Ammon's horn (tissue), 1 donor: ENCODE data around the gene TEX2.
"Not testable (repeated sequence)": the region's sequence is repeated elsewhere in the genome, so short reads cannot be mapped to it uniquely, and the experiment has no call there.

ENCODE experiments used
- DNase-seq: peaks from one replicate; pipeline ENCODE4 v3.0.0-alpha.2; 2016; ENCODE audit warnings: low spot score

Gene TEX2

GRCh38 chr17:64240261-64240740 is 22.8 kb downstream of the TEX2 start:
- no peak for DNase-seq

- not testable (repeated sequence) for DNase-seq
Measured at GRCh38 chr17:64238449-64238848, 24.6 kb downstream of the TEX2 start.

- no peak for DNase-seq
Measured at GRCh38 chr17:64236827-64237403, 26.1 kb downstream of the TEX2 start.

DNA sequence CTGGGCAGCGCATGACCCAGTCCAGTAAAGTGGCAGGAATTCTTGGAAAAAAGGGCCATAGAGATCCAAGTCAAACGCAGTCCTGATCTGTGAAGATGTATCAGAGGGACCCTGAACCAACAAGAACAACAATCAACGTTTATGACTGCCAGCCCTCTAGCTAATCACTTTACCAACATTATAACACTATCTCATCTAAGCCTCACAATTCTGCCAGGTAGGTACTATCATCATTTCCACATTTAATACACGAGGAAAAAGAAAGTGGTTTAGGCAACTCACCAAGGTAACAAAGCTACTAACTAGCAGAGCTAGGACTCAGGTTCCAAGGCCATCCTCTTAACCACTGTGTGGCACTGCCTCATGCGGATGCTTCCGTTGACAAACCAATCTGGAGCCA is 28.1 kb downstream of the TEX2 start:
- DNase-seq, result no peak

DNA sequence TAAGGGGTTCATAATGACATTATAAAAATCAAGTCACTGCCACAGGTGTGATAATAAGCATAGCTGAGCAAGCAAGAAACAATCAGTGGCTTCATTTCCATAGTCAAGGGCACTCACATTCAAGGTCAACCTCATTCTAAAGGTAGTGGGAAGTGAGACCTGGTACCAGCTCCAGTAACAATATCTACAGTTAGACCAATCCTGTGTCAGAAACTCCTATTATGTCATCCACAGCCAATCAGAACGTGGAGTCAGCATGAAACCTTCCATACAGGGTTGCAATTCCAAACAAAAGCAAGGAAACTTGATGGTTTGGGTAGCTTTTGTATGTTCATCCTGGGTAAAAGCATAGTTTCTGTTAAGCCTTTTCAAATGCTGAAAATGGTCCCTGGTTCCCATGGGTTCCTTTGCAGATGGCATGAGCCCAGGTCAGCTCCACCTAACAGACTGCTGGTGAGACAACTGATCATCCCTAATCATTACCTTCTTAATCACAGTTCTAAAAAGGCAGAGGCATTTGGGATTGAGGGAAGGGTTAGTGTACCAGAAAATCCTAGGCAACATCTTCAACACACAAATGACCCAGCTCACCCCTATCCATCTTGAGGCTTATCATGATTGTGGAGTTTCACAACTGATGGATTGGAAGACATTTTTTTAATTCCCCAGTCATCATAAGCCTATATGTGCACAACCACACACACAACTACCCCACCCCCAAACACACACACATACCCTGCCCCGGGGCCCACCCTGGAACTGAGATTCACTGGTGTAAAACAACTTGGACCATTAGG is 30.4 kb downstream of the TEX2 start:
- no peak for DNase-seq

- DNase-seq, result no peak
Measured at GRCh38 chr17:64231567-64232141, 31.4 kb downstream of the TEX2 start.

DNA sequence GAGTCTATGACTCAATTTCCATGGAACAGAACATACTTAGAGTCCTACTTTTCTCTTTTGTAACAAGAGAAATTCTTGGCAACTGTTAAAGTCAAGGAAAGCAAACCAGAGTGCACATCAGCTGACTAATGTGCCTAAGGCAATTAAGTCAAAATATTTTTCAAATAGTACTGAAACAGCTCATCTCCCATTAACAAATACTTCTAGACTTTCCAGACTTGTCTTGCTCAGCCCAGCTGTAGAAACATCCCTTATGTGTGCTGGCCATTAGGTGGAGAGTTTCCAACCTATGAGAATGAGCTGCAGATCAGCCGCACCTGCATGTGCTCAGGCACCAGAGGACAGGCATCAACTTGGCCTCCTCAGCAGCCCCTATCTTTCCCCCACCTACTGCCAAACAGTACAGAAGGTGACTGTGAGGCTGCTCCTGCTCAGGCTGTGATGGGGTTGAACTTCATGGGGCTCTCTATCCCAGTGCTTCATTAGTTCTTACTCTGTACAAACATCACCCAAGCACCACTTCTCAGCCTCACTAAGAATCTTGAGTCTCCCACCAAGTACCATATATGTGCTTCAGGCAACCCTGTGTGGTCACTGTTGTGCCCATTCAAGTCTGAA is 32.2 kb downstream of the TEX2 start:
- no peak for DNase-seq

DNA sequence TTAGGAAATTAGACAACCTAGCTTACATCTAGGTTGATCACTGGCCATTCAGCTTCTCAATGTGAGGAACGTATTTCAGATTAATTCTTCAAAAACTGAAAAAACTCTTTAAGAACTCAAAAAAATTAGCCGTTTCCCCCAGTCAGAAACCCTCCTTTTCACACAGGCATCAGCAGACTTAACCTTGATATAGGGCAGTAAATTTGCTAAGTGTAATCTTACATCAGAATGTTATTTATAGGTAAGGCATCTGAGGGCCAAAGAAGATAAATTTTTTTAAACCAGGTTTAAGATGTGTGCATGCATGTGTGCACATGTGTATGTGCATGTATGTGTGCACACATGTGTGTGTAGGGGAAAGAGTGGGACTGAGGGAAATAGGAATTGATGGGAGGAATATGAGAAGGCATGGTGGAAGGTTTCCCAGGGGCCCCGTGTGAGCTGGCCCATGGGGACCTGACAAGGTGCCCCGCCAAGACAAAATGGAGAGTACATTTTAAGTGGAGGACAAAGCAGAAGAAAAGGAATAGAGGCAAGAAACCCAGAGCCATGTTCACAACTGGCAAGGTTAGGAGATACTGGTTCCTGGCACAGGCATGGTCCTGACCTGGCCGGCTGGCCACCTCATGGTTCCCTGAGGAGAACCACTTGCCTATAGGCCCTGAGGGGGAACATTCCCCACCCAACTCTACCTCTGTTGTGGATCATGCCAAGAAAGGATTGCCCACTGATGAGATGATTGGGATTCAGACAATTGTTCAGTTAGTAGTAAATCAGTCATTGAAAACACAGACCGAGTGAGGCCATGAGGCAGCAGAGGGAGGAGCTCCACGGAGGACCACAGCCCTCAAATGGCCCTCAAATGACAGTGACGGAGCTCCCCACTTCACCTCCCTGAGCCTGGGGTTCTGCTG is 33.0 kb downstream of the TEX2 start:
- no peak for DNase-seq

DNA sequence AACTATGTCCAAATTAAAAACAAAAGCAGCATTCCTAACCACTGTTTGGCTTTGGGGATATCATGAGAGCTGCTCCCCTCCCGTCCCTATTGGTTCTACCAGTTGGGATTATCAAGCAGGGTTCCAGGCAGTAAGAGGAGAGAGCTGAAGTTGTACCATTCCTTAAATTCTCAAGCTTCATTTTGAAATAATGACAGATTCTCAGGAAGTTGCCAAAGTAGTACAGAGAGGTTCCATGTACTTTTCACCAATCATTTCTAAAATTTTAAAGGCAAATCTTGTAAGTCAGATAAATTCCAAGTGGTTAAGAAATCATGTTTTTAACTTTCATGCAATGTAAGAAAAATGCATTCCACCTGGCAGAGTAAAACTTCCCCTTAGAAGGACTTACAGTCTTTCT is 36.9 kb downstream of the TEX2 start:
- DNase-seq, result no peak

DNA sequence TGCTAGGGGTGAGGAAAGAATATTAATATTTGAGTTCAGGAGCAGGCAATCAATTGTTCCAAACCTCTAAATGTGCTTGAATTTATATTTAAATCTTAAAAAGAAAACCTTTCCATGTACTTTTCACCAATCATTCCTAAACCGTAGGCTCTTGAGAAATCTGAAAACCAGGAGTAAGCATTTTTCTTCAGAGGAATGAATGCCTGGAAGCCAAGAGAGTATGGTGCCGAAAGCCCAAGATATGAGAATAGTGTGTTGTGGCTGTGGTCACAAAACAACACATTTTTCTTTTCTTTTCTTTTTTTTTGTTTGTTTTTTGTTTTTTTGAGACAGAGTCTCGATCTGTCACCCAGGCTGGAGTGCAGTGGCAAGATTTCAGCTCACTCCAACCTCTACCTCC is 37.6 kb downstream of the TEX2 start:
- no peak for DNase-seq

DNA sequence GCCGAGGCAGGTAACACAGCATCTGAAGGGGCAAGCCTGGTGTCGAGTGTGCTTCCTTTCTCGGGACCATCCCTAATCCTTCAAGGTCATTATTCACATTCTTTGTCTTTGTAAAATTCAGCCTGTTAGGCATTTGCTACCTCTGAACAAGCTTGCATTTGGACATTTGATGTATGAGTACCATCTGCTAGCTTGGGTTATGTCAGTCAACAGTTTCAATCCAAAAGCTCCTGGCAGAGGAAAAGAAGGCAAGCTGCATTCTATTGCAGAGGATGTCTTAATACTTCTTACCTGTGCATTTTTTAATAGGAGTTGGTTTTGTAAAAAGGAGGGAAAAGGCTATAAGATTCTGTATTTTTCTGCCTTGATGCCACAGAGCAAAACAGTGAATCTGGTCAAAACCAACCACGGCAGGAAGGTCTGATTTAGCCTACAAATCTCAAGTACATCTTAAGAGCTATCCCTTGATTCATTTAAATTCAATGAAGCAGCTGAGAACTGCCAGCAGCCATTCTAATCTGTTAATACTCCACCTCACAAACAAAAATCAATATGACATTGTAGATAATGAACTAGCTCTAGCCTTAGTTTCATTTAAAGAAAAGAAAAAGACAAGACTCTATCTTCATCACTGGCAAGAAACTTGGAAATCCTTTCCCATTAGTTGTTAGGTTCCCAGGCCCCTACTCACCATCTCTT is 39.0 kb downstream of the TEX2 start:
- DNase-seq, result no peak

DNA sequence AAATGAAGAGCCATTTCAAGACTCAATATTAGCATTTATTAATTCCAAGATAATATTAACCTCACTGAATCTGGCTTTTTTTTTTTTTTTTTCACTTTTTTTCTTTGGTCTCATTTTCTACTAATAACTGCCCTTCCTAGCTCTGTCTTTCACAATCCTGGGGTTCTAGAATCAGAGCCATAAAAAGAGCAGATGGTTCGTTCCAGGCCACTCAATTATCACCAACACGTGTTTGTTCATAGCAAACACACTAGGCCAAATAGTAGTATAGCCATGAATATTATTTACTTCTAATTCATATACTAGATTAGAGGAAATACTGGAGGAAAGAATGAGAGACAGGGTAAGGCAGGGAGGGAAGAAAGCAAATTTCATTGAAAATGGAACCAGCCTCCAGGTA is 39.8 kb downstream of the TEX2 start:
- no peak for DNase-seq

DNA sequence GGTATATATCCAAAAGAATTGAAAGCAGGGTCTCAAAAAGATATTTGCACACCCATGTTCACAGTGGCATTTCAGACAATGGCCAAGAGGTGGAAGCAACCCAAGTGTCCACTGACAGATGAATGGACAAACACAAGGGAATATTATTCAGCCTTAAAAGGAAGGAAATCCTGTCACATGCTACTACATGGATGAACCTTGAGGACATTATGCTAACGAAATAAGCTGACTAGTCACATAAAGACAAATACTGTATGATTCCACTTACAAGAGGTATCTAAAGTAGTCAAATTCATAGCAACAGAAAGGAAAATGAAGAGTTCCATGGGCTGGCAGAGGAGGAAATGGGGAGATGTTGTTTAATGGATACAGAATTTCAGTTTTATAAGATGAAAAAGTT is 41.4 kb downstream of the TEX2 start:
- no peak for DNase-seq

DNA sequence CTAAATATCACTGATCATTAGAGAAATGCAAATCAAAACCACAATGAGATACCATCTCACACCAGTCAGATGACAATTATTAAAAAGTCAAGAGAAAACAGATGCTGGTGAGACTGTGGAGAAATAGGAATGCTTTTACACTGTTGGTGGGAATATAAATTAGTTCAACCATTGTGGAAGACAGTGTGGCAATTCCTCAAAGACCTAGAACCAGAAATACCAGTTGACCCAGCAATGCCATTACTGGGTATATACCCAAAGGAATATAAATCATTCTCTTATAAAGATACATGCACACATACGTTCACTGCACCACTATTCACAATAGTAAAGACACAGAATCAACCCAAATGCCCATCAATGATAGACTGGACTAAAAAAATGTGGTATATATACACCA is 42.5 kb downstream of the TEX2 start:
- DNase-seq, result not testable (repeated sequence)

DNA sequence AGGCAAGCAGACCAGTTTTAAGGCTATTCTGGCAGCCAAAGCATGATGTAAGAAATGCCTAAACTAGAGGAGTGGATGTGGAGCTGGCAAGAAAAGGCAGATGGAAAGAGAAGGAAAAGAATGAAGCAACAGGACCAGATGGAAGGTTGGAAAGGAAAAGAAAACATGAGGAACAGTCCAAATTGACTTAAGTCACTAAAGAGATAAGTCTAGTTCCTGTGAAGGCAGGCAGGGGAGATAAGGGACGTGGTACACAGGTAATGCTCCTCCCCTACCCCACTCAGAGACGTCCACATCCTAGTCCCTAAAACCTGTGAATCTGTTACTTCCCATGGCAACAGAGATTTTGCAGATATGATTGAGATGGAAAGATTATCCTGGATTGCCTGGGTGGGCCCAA is 43.5 kb downstream of the TEX2 start:
- no peak for DNase-seq

GRCh38 chr17:64218066-64218465 is 45.0 kb downstream of the TEX2 start:
- DNase-seq, result no peak

DNA sequence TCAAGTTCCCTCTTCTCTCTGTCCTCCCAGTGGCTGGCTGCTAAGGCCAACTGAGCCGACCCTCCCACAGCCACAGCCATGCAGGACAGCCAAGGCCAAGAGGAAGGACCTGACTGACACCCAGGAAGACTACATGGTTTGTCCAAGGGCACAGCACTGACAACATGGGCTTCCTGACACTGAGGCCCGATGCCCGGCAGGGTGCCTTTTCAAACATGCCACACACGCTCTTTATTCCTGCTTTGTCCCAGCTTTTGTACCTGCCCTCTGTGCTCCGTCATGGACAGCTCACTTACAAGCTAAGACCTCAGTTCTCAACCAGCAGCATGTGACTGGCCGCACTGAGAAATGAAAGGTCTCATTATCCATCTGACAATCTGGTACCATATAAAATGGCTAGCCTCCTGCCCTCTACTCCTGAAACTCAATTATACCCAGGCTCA is 45.8 kb downstream of the TEX2 start:
- peak; percentile 51 for DNase-seq

- no peak for DNase-seq
Measured at GRCh38 chr17:64216338-64217248, 46.5 kb downstream of the TEX2 start.

DNA sequence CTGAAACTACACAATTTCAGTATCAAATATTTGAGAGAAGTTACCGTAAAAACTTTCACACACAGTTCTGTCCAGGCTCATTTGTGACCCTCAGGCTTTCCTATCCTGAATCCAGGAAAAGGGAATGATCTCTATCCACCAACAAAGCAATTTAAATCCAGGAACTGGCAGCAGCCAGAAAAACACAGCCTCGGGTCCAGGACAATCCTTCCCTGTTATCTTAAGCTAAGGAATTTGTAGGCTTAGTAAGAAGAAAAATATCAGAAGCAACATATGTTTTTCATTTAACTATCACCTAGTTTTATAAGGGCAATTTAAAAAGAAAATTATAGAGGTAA is 47.1 kb downstream of the TEX2 start:
- no peak for DNase-seq

DNA sequence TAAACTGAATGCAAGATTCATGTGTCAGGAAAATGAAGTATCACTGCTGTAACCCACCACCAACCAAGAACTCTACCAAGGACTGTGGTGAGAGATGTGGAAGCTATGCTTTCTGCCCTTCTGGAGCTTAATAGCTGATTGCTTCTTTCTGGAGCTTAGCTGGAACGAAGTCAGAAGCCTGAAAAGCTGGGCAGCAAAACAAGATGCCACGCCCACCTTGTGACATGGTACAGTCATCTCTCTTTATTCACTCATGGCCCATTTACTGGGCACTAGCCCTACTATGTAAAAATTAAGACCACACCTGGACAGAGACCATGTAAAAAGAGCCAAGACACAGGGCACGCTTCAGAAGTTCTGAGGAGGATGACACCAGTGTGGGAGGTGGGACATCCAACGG is 48.1 kb downstream of the TEX2 start:
- DNase-seq, result no peak
